NCI-H2171 (cell line): Measurements from ENCODE around the gene KCNQ2.

Experiments
- DNase-seq: peaks from one replicate; lab custom pipeline; 2025; lab: John Stamatoyannopoulos, UW

The KCNQ2 gene

GRCh38 chr20:63369024-63369530 is 103.4 kb downstream of the KCNQ2 start:
- no peak for DNase-seq

GRCh38 chr20:63368151-63368550 is 104.3 kb downstream of the KCNQ2 start:
- no peak for DNase-seq

GRCh38 chr20:63367446-63368055 is 104.9 kb downstream of the KCNQ2 start:
- DNase-seq, result no peak

- peak; percentile 47 for DNase-seq
Measured at GRCh38 chr20:63366390-63367365, 105.8 kb downstream of the KCNQ2 start.

- DNase-seq, result no peak
Measured at GRCh38 chr20:63365601-63366389, 106.7 kb downstream of the KCNQ2 start.

GRCh38 chr20:63364801-63365585 is 107.5 kb downstream of the KCNQ2 start:
- no peak for DNase-seq

- no peak for DNase-seq
Measured at GRCh38 chr20:63363981-63364561, 108.4 kb downstream of the KCNQ2 start.

GRCh38 chr20:63363013-63363957 is 109.2 kb downstream of the KCNQ2 start:
- DNase-seq, result no peak

- DNase-seq, result no peak
Measured at GRCh38 chr20:63362436-63363009, 109.9 kb downstream of the KCNQ2 start.

- peak; percentile 79 for DNase-seq
Measured at GRCh38 chr20:63361519-63362435, 110.7 kb downstream of the KCNQ2 start.

GRCh38 chr20:63360850-63361518 is 111.5 kb downstream of the KCNQ2 start, which contains the start of gene CHRNA4:
Gene CHRNA4, minus strand, starts transcription at chr20:63361349. Its CDS starts 184 bp downstream, at chr20:63361165.
- peak; percentile 63 for DNase-seq

- DNase-seq, result no peak
Measured at GRCh38 chr20:63359937-63360849, 112.3 kb downstream of the KCNQ2 start.

GRCh38 chr20:63359164-63359934 is 113.1 kb downstream of the KCNQ2 start:
- no peak for DNase-seq

- DNase-seq, result no peak
Measured at GRCh38 chr20:63357921-63358905, 114.2 kb downstream of the KCNQ2 start.
